CD14-positive monocyte (primary cell): Measurements from ENCODE around the gene LAMP5. TPM values are rescaled to one million over a fixed set of nuclear protein-coding genes. Genes with fewer than 3 reads are reported as not detected.

Experiments used
- DNase-seq, 3 donors: peaks; one replicate each; pipeline ENCODE4 v3.0.0-alpha.2; 2011 to 2022
- H2AFZ ChIP-seq: 2 replicates; pipeline ENCODE4 v1.6.0; 2012; ENCODE audit warnings: mild to moderate bottlenecking, low read depth, low read length, inconsistent platforms; ENCODE audit not compliant: insufficient read depth, poor library complexity, severe bottlenecking
- H3K27ac ChIP-seq, 2 donors: 1 replicate in 1 of 2; 2 replicates in 1 of 2; pipeline ENCODE4 v1.5.1; 2012 to 2013; ENCODE audit warnings: low read length in 2 of 2, control low read depth in 1 of 2, inconsistent platforms in 1 of 2, low read depth in 1 of 2, mild to moderate bottlenecking in 1 of 2
- H3K27me3 ChIP-seq, 2 donors: one replicate each; pipeline versions ENCODE4 v1.6.0 to v1.6.1; 2011 to 2013; ENCODE audit warnings: low read length in 2 of 2; ENCODE audit not compliant: control insufficient read depth in 2 of 2, insufficient read depth in 2 of 2
- H3K36me3 ChIP-seq, 2 donors: replicated peaks in 1 of 2; 1 replicate in 1 of 2; 2 replicates in 1 of 2; pipeline versions ENCODE4 v1.5.1 to v1.6.1; 2012 to 2013; ENCODE audit warnings: low read length in 2 of 2, control low read depth in 1 of 2, inconsistent platforms in 1 of 2, mild to moderate bottlenecking in 1 of 2; ENCODE audit not compliant: insufficient read depth in 2 of 2, control insufficient read depth in 1 of 2
- H3K4me1 ChIP-seq, 2 donors: 1 replicate in 1 of 2; 2 replicates in 1 of 2; pipeline versions ENCODE4 v1.5.1 to v1.6.1; 2012 to 2013; ENCODE audit warnings: low read length in 2 of 2, control low read depth in 1 of 2, inconsistent platforms in 1 of 2, mild to moderate bottlenecking in 1 of 2, moderate library complexity in 1 of 2; ENCODE audit not compliant: insufficient read depth in 2 of 2, control insufficient read depth in 1 of 2
- H3K4me2 ChIP-seq: replicated peaks from 2 replicates; pipeline ENCODE3; 2012; ENCODE audit warnings: low read length, moderate library complexity, mild to moderate bottlenecking; ENCODE audit not compliant: poor library complexity, severe bottlenecking; ENCODE audit errors: extremely low read depth
- H3K4me3 ChIP-seq, 3 experiments: fragments of 200-600 bp in 1 of 3; sonication (generic) in 1 of 3; replicated peaks in 1 of 3; 1 replicate in 2 of 3; 2 replicates in 1 of 3; pipeline ENCODE4 v1.5.1; 2011 to 2013; ENCODE audit warnings: low read length in 3 of 3, mild to moderate bottlenecking in 3 of 3, control low read depth in 2 of 3, low read depth in 2 of 3, inconsistent platforms in 1 of 3, moderate library complexity in 1 of 3
- H3K79me2 ChIP-seq: 2 replicates; pipeline ENCODE4 v1.6.0; 2012; ENCODE audit warnings: mild to moderate bottlenecking, control low read depth, inconsistent platforms, low read length, moderate library complexity; ENCODE audit not compliant: insufficient read depth
- H3K9ac ChIP-seq: 2 replicates; pipeline ENCODE4 v1.6.0; 2017; ENCODE audit warnings: low read length, mild to moderate bottlenecking; ENCODE audit not compliant: insufficient read depth, poor library complexity, severe bottlenecking
- H3K9me3 ChIP-seq, 2 donors: replicated peaks in 1 of 2; 1 replicate in 1 of 2; 2 replicates in 1 of 2; pipeline versions ENCODE4 v1.5.1 to v1.6.1; 2012 to 2013; ENCODE audit warnings: low read length in 2 of 2, control low read depth in 1 of 2; ENCODE audit not compliant: control insufficient read depth in 1 of 2, insufficient read depth in 1 of 2
- H4K20me1 ChIP-seq: 2 replicates; pipeline ENCODE4 v1.6.0; 2012; ENCODE audit warnings: mild to moderate bottlenecking, low read length, control low read depth, moderate library complexity; ENCODE audit not compliant: insufficient read depth
- H3K27ac Mint-ChIP-seq, 7 donors: one replicate each; pipeline ENCODE4 v1.8.0; 2020; ENCODE audit warnings: mild to moderate bottlenecking in 7 of 7, mixed read lengths in 7 of 7, moderate library complexity in 6 of 7, inconsistent platforms in 2 of 7
- H3K27me3 Mint-ChIP-seq, 3 donors: one replicate each; pipeline ENCODE4 v1.8.0; 2021 to 2022; ENCODE audit warnings: low read depth in 3 of 3, mild to moderate bottlenecking in 3 of 3, mixed read lengths in 3 of 3, moderate library complexity in 3 of 3, inconsistent platforms in 1 of 3
- H3K36me3 Mint-ChIP-seq, 2 donors: one replicate each; pipeline ENCODE4 v1.8.0; 2020; ENCODE audit warnings: mixed read lengths in 2 of 2, inconsistent platforms in 1 of 2, mild to moderate bottlenecking in 1 of 2
- H3K4me1 Mint-ChIP-seq: one replicate; pipeline ENCODE4 v1.8.0; 2020; ENCODE audit warnings: mild to moderate bottlenecking, mixed read lengths
- H3K4me3 Mint-ChIP-seq, 2 donors: one replicate each; pipeline ENCODE4 v1.8.0; 2020; ENCODE audit warnings: mild to moderate bottlenecking in 2 of 2, mixed read lengths in 2 of 2, moderate library complexity in 1 of 2
- H3K9me3 Mint-ChIP-seq, 7 donors: one replicate each; pipeline ENCODE4 v1.8.0; 2020 to 2022; ENCODE audit warnings: mixed read lengths in 7 of 7, mild to moderate bottlenecking in 6 of 7, moderate library complexity in 6 of 7, inconsistent platforms in 2 of 7
- CTCF ChIP-seq: fragments of 200-600 bp; IDR thresholded peaks from one replicate; pipeline ENCODE4 v1.8.0; 2022; ENCODE audit warnings: antibody characterized with exemption, mild to moderate bottlenecking
- WGBS: methylation state at CpG from one replicate; pipeline ENCODE4 v1.1.5; 2013; ENCODE audit warnings: missing lambda C conversion rate; ENCODE audit not compliant: insufficient coverage; 5-methylcytosine and 5-hydroxymethylcytosine counted together
- intact Hi-C, 2 donors: fragments of 100-400 bp; cut with micrococcal nuclease; formaldehyde crosslinking; loops; one replicate each; pipeline versions ENCODE4 v1.15.0 to v1.15.1; 2023
- polyA plus RNA-seq, 3 donors: library from polyadenylated mRNA; depleted of rRNA in 1 of 3; unstranded in 2 of 3; stranded (reverse) in 1 of 3; fragments of 300-500 nt in 2 of 3; fragments of >200 nt in 1 of 3; fragmentation: Illumina TruSeq in 2 of 3; gene quantifications; 1 replicate in 2 of 3; 2 replicates in 1 of 3; pipeline ENCODE4 v1.2.3, GENCODE V29; 2012 to 2021

Gene LAMP5
- polyA plus RNA-seq, 3 donors, result 0.92 to 2.6 (median 1.5) TPM

GRCh38 chr20:9575836-9576235 lies 61.4 kb downstream of the LAMP5 start:
- intact Hi-C loops, result no loop called here
- no peak overlapping the region for H3K4me3 Mint-ChIP-seq
- WGBS, result no CpG with 5 or more reads among the region's 1 CpG
- peaks cover 25 to 36% (median 27%) of the 10 kb centered on the region in 3 donors for H3K27me3 Mint-ChIP-seq
- H3K36me3 Mint-ChIP-seq, result no peaks in the 10 kb centered on the region
- H3K9me3 Mint-ChIP-seq, result peaks cover 0 to 4% (median 0%) of the 10 kb centered on the region in 7 donors
- peaks cover 17 to 23% of the 10 kb centered on the region in 2 donors for H3K27me3 ChIP-seq
- H3K27ac ChIP-seq, result no peak overlapping the region
- H3K4me1 ChIP-seq, result no peaks in the 10 kb centered on the region
- H3K9me3 ChIP-seq, result no peaks in the 10 kb centered on the region
- H3K4me3 ChIP-seq, result no peak overlapping the region
- H3K27ac Mint-ChIP-seq, result no peak overlapping the region
- no peaks in the 10 kb centered on the region for H4K20me1 ChIP-seq
- no peaks in the 10 kb centered on the region for H3K79me2 ChIP-seq
- H3K4me1 Mint-ChIP-seq, result no peaks in the 10 kb centered on the region
- no peak overlapping the region for H3K4me2 ChIP-seq
- no peak overlapping the region for H2AFZ ChIP-seq
- no peak for DNase-seq
- H3K9ac ChIP-seq, result no peak overlapping the region
- no peak for TF ChIP-seq CTCF
- H3K36me3 ChIP-seq, result no peaks in the 10 kb centered on the region

- TF ChIP-seq CTCF, result no peak
- Histone ChIP-seq H3K4me2 (no peak overlapping the region), H3K4me1 (peaks cover 0 to 4% of the 10 kb centered on the region in 2 donors), H3K27me3 (peaks cover 16 to 23% of the 10 kb centered on the region in 2 donors), H3K36me3 (no peaks in the 10 kb centered on the region), H3K9ac (no peak overlapping the region), H3K4me3 (no peak overlapping the region), H3K27ac (no peak overlapping the region), H3K9me3 (no peaks in the 10 kb centered on the region), H4K20me1 (no peaks in the 10 kb centered on the region), H3K79me2 (no peaks in the 10 kb centered on the region), H2AFZ (no peak overlapping the region)
- peaks cover 21 to 29% (median 23%) of the 10 kb centered on the region in 3 donors for H3K27me3 Mint-ChIP-seq
- peaks cover 5% of the 10 kb centered on the region for H3K4me1 Mint-ChIP-seq
- H3K4me3 Mint-ChIP-seq, result no peak overlapping the region
- H3K27ac Mint-ChIP-seq, result no peak overlapping the region
- peaks cover 0 to 4% (median 0%) of the 10 kb centered on the region in 7 donors for H3K9me3 Mint-ChIP-seq
- WGBS, result 90% methylated on average over 1 of the region's 4 CpGs
- H3K36me3 Mint-ChIP-seq, result no peaks in the 10 kb centered on the region
- intact Hi-C loops, result no loop called here
- DNase-seq, result no peak
Observed at GRCh38 chr20:9576695-9577094, 62.3 kb downstream of the LAMP5 start.
